T-helper 2 cell (primary cell): ENCODE measurements around the gene PDE1A.
"Not testable (repeated sequence)": the region's sequence is repeated elsewhere in the genome, so short reads cannot be mapped to it uniquely, and the experiment has no call there.

Source experiments
- DNase-seq, 5 experiments: peaks; one replicate each; pipeline versions ENCODE4 v3.0.0 to v3.0.0-alpha.2; 2012 to 2022

PDE1A gene

DNA sequence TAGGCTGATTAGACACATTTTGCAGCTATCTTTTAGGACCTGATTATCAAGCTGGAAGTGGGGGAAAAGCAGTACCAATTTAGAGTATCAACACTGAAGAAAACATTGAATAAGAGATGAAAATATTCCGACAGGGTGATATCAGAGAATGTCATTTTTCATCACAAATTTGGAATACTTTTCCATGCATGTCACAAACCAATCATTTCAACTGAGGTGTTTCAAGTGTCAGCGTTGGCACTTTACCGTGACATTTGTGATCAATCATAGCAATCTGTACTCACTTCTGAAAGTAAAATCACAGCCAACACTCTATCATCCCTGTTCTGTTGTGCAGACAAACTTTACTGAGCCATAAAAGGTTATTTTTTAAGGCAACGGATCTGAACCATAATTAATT is 75.4 kb downstream of the PDE1A start:
- no peak for DNase-seq

DNA sequence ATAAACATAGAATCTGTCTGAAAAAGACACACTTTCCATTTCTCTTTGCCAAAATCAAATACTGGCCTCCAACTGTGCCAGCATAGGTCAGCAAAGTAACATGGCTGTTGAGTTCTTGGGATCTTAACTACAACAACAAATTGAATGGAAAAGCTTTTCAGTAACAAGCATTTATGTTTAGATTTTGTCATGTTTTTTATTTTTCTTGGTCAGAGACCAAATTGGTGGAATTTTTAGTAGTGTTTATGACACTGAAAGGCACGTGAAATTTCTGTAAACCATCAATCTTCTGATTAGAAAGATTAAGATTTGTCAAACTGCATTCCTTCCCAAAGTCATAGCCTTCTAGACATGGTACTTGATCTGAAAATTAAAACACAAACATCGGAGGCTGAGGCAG is 77.6 kb downstream of the PDE1A start:
- DNase-seq, result no peak

DNA sequence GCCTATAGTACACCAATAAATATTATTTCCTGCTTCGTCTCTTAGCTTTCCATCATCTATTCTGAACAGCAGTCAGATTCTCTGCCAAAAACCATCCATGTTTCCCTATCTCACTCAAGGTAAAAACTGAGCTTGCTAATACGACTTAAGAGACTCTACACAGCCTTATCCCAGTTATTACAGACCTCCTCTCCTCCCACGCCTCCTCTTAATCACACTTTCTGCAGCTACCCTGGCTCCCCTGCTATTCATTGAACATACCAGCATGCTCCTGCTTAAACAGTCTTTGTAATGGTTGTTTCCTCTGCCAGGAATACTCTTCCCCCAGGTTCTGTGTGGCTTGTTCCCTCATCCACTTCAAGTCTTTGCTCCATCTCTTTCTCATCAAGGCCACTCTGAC is 81.5 kb downstream of the PDE1A start:
- no peak for DNase-seq

DNA sequence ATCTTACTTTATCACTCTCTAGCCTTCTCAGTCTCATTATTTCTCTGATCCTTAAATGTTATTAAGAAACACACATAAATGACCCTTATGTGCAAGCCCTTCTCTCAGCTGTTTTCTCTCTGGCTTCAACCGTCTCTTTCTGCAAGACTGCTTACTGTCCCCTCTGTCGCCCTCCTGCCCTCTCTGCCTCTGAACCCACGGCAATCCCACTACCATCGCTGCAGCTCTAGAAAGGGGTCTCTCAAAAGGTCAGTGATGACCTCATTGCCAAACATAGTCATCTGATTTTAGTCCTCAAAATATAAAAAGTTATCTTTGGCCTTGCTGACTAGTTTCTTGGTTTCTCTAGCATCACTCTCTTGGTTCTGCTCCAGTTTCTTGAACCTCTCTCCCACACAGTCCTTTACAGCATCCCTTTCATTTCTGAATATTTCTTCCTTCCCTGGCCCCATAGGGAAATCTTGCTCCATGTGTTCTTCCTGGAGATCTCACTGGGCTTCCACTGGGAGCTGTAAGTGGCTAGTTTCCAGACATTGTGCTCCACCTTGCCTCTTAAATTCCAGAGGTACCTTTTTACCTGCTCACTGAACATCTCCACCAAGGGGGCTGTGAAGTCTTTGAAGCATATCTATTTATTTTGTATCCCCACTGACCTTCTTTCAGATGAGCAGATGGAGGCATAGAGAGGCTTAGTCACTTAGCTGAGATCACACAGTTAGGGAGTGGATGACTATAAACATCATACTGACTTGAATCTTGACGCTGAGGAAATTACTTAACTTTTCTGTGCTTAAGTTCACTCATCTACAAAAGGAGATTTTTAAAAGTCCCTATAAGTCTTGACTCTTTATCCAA is 96.2 kb downstream of the PDE1A start:
- DNase-seq, result no peak

DNA sequence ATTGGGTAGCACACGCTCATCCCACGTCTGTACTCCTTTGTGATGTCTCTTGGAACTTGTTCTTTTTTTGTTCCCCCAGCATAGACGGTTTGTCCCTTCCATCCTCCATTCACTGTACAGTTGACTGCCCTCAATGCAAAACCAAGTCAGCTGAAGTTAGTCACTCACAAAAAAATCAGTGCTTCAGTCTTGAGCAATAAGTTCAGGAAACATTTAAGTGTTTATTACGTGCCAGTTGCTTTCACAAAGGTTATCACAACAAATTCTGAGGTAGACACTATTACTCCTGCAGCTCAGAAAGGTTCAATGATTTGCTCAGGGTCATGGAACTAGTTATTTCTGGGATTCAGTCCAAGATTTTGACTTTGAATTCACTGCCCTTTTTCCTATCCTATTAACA is 102.2 kb downstream of the PDE1A start:
- DNase-seq, result no peak

DNA sequence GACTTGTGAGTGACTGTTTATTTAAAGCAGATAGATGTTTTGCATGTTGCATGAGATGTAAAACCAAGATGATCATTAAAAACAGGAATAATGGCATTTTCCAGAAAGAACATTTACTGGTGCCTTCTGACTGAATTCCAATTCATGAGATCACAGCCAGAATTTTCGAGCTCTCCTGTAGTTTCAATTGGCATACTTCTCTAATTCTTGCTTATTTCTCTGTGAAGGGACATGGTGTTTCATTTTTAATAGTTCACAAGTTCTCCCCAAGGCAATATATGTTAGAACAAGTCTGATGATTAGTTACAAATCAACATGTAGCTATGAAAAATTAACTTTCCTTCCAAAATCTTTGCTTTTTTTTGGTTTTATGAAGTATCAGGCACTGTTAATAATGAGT is 105.7 kb downstream of the PDE1A start:
- DNase-seq, result no peak

DNA sequence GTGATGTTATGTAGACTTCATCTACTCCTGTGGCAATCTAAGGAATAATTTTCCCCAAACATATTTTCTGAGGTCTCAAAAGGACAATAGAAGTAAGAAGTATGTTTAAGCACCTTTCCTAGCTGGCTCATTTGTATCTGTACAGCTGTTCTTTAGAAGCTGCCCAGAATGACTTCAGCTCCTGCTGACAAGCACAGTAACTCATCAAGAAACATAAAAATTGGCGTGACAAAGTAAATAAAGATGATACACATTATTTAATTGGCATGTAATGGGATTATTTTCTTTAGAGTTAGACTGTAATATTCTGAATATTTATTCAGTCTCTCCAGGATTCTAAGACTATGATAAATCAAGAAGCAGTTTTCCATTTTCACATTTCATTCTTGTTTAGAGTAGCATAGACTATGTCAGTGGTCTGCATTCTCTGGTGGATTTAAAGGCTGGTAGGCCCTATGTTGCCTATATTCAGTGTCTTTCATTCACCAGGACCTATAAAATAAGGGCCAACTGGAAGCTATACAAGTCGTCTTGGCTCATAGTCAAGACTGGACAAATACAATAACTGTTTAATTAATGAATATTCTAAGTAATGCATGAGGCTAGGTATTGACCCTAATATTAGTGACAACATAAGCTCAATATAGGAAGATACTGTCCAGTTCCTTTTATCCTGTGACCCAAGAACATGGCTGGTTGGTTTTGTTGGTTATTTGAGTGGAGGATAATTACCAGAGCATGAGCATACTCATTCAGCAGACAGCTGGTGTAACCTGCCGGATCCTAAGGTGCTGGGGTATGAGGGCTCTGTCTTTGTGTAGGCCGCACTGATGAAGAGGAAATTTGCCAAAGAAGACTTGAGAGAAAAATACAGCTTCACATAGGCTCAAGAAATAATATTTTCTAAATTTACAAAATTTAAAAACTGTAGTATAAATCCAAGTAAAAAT is 107.0 kb downstream of the PDE1A start:
- no peak for DNase-seq

DNA sequence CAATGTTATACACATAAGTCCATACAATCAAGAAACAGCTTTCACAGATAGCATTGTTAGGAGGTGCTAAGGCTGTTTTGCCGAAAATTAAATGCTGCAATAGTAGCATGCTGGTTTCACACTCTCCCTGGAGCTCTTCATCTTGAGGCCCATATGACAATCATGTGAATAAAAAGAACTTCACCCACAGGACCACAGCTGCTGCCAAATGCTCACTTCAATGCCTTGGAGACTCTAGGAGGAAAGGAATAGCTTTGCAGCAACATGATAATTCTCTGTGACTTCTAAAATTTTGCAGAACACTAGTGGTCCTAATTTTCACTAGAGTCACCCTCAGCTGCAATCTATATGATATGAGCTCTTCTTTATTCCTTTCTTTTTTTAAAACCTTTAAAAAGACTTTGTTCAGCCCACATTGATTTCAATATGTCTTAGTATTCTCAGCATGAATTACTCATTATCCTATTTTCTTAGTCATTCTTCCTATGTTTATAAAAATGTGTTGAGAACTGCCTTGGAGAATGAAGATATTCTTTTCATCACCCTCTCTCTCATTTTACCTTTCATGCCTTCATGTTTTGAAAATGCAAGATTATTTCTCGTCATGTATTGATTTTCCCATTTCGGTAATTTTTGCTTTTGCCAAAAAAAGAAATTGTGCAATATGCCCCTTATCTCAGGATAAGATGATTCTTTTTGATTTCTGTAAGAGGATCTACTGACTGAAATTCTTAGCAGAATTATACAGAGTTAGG is 108.2 kb downstream of the PDE1A start:
- no peak for DNase-seq

DNA sequence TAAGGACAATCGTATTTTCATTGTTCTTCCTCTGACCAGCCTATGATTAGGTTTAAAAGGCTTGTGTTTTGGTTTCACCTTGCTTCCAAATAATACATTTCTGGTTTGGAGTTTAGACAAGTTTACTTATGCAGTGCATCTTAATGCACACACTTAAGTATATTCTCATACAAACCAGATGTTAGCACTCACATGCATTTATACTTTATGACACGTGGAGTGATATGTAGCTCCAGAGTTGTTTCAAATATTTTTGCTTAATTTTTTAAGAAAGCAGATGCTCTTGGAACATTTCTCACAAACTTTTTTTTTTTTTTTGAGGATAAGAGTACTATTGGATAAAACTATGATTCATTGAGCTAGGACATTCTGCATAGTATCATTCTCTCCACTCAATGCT is 109.9 kb downstream of the PDE1A start:
- DNase-seq, result no peak

DNA sequence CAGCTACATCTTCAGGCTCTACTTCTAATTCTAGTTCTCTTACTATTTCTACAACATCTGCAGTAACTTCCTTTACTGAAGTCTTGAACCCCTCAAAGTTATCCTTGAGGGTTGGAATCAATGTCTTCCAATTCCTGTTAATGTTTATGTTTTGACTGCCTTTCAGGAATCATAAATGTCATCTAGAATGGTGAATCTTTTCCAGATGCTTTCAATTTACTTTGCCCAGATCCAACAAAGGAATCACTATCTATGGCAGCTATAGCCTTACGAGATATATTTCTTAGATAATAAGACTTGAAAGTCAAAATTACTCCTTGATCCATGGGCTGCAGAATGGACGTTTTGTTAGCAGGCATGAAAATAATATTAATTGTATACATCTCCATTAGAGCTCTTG is 123.9 kb downstream of the PDE1A start:
- no peak for DNase-seq

DNA sequence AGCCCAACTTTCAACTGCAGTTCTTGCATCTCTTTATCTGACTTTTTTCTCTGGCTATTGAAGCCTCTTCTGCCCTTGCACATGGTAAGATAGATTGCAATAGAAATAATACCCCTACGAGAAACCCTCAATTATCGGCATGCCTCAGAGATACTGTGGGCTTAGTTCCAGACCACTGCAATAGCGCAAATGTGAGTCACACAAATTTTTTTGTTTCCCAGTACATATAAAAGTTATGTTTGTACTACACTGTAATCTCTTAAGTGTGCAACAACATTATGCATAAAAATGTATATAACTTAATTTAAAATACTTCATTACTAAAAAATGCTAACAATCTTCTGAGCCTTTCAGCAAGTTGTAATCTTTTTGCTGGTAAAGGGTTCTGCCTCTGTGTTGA is 124.7 kb downstream of the PDE1A start:
- no peak for DNase-seq

DNA sequence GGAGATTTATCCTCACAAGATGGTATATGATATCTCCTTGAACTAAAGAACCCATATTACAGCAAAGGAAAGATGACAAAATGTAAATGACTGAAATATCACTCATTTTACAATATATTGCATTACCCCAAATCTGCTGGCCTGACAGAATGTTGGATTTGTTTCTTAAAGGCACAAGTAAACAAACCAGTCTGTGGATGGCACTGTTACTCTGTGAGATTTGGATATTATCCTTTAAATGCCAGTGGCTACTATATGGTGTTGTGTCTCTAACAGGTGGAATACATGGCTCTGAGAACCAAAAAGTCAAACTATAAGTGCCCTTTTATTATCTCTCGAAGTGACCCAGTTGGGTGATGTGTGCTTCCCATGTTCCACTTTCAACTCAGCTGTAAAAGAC is 125.7 kb downstream of the PDE1A start:
- DNase-seq, result no peak

DNA sequence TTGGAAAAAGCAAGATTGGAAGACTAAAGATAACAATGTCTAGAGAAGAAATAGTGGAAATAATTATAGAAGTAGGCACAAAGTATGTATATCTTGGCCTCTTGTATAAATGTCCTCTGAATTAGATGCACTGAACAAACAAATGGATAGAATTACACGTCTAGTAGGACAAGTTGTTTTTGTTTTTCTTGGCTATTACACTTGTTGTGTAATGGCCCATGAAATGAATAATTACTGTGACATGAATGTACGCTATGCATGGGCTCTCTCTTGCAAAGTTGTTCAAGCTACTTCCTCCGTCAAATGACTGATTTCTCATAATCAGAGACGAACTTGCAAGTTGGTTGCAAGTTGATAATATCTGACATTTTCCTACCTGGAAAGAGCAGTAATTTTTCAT is 126.2 kb downstream of the PDE1A start:
- DNase-seq, result no peak

DNA sequence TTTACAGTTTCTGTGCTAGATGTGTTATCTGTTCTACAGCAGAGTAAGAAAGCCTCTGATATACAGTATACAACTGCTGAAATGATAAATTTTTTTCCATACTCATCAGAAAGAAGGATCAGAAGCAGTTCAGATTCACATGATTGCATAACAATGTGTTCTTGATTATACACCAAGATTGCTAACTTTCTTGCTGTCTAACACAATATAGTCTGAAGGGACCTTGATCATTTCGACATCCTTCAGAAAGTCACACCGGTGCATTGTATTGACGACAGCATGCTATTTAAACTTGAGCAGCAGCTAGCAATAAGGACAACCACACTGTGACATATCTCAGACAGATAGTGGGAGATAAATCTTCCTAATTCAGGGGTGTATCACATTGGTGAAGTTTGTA is 127.2 kb downstream of the PDE1A start:
- no peak for DNase-seq

DNA sequence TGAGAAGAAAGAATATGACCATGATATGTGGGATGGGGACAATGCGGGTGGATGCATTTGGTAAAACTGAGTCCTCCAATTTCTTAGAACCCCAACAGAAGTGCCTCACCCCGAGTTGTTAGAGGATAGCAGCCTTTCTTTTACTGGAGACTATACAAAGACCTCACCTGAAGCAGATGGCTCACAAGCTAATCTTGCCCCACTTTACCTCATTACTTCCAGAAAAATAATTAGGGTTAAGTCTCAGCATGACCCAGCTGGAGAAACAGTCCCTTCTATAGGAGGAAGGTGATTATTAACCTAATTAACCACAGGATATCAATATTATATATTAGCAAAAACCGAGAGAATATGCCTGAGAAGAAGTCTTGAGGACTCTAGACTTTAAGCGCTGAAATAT is 128.4 kb downstream of the PDE1A start:
- no peak for DNase-seq

DNA sequence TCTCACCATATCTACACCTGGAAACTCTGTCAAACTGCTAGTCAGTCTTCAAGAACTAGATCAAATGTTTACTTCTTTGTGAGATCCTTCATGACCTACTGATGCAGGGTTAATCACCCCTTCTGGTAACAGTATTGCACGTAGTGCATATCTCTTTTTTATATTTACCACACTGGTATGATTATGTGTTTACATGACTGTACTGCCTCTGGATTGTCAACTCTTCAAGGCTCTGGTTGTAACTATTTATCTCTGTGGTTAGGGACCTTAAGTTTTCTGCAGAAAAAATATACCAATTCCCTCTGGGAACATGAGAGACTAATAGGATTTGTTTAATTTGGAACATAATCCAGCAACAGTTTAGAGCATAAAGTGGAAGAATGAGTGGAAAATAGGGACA is 135.5 kb downstream of the PDE1A start:
- DNase-seq, result no peak

DNA sequence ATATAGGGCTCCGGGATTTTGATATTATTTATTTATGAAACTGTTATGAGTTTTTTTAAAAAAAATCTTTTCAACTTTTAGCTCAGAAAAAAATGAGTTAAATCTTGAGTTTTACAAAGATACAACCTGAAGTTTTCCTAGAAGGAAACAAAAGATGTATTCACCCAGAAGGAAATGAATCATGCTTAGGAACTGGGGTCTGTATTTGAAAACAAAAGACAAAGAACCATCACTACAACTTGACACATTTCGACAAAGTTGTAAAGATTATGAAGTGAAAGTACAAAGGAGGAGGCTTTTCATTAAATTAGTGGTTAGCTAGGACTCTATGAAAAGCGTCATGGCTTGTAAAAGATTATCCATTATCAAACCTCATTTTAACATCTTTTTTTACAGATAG is 143.3 kb downstream of the PDE1A start:
- no peak for DNase-seq

DNA sequence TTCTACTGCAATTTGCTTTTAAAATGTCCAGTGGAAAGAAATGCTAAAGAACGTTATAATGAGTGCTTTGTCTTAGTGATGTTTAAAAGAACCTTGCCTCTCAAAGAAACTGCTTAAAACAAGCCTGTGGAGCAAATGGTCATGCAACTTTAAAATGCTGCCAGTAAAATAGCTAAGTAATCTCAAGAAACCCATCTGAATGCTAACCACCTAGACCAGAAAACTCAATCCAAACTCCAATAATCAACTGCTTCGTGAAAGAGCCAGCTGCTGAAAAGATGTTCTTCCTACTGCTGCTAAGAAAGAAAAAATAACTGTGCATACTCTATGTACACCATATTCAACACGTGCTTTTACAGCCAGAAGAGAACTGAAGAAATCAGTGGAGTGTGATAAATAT is 145.6 kb downstream of the PDE1A start:
- DNase-seq, result no peak

DNA sequence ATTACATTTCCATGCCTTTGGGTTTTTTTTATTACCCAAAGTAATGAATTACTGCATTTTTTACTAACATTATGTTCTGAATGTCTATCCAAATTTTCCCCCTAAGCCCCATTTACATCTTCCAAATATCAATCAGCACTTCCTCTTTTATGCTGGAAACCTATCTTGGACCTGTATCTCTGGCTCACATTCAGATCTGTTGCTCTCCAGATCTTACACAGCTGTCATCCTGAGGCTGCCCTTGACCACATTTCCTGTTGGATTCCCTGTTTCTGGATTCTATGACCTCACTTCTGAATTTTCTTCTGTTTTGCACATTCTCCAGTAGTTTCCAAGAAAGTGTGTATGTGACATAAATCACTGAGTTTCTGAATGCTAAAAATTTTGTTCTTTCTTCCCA is 146.7 kb downstream of the PDE1A start:
- no peak for DNase-seq

DNA sequence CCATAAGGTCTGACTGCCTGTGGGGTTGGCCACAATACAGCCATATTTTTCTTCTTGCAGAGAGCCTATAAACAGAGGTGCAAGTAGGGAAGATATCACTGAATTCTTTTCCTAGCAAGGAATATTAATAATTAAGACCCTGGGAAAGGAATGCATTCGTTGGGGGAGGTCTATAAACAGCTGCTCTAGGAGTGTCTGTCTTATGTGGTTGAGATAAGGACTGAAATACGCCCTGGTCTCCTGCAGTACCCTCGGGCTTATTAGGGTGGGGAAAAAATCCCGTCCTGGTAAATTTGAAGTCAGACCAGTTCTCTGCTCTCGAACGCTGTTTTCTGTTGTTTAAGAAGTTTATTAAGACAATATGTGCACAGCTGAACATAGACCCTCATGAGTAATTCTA is 150.2 kb downstream of the PDE1A start:
- not testable (repeated sequence) for DNase-seq

DNA sequence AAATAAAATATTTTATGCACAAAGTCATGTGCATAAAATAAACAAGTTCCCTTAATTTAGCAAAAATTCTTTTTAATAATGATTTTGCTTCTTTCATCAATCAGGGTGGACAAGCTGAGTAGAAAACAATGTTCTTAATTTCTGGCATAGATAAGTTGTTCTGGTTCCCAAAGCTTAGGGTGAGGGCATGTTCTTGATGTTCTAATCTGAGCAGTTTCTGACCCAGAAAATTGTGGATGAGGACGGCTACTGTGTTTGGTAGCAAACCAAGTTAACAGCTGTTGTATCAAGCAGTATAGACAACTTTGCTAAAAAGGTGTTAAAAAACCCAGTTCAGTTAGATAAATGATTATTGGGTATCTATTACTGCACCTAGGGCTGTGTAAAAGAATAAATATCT is 158.9 kb downstream of the PDE1A start:
- DNase-seq, result no peak

DNA sequence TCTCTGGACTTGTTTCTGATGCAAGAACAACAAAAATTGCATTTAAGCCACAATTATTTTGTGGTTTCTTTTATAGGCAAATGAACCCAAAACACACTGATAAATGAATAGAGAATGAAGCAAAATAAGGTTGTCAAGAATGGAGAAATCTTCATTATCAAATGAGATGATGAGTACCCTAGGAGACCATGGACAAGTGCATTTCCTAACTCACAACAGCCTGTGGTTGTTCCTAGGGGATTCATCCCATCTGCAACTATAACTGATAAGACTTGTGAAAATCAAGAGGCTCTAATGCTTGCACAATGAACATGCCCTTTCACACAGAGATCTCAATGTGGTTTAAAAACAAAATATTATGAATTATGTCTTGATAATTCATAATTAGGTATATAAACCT is 159.9 kb downstream of the PDE1A start:
- DNase-seq, result no peak

DNA sequence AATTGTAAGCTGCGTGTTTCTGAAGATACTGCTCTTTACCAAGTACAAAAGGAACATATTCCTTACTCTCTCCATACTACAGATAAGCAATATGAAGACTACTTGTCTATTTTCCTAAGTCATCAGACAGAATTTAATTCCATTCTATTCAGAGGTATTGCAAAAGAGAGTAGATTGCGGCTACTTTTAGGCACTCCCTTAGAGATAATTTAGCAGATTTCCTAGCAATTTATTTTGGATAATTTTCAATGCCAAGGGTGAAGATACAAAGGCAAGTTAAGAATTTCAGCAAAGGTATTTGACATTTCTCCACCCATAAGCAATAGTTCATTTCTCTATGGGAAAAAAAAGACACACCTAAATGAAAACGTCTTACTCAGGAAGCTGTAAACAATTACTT is 161.1 kb downstream of the PDE1A start:
- no peak for DNase-seq
